GM18505 (cell line): ENCODE data around the gene SURF1.
A peak's percentile ranks its signal among the peaks of the same experiment; 100 is the strongest.

Experiments
- ATAC-seq: cut with Tn5 transposase; IDR thresholded peaks from one replicate; pipeline ENCODE4 v1.9.1; 2021; ENCODE audit not compliant: unreplicated experiment
- POLR2A ChIP-seq: IDR thresholded peaks from 4 replicates; pipeline ENCODE4 v1.6.1; 2011; ENCODE audit warnings: borderline replicate concordance; ENCODE audit not compliant: insufficient read depth, insufficient read length; ENCODE audit errors: extremely low read depth

The SURF1 gene

DNA sequence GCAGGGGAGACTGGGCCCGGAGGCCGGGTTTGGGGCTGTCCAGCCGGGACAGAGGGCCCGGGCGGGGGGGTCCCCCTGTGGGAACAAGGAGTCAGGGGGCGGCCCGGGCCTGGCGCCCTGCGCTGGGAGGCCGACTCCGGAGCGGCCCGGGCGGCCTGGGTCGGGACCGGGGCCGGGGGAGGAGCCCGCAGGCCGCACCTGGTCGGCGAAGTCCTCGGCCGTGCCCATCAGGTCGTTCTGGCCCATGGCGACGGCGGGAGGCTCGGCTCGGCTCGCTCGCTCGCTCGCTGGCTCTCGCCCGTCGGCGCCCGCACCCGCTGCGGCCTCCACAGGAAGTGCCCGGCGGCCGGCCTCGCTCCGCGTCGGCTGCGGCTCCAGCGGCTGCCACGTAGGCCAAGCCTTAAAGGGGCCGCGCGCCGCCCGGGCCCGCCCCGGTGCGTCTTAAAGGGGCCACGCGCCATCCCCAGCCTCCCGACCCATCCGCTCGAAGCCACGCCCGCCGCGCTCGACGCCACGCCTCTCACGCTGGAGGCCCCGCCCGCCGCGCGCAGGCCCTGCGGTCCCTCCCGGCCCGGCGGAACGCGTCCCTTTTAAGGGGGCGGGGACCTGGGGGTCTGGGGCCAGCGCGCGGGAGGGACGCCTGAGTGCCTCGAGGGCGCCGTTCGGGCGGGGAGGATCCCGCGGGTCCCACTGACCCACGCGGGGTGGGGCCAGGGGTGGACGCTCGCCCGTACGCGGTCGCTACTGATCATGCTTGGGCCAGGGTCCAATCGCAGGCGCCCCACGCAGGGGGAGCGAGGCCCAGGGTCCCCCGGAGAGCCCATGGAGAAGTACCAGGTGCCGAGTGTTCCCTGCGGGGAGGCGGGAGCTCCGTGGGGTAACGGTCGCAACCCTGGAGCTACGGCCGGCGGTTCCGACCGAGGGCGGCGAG, 19.7 kb upstream of the SURF1 start, which contains the start of the genes STKLD1 and SURF4:
Gene STKLD1, plus strand, starts transcription at position 643 of the 931 bp plus-strand sequence. Its CDS starts 108 bp downstream, at position 751.
Gene SURF4, minus strand, starts transcription at position 337 of the 931 bp plus-strand sequence. Its CDS starts 91 bp downstream, at position 246.
- peak; percentile 86 for TF ChIP-seq POLR2A
- peak; percentile 81 for ATAC-seq

DNA sequence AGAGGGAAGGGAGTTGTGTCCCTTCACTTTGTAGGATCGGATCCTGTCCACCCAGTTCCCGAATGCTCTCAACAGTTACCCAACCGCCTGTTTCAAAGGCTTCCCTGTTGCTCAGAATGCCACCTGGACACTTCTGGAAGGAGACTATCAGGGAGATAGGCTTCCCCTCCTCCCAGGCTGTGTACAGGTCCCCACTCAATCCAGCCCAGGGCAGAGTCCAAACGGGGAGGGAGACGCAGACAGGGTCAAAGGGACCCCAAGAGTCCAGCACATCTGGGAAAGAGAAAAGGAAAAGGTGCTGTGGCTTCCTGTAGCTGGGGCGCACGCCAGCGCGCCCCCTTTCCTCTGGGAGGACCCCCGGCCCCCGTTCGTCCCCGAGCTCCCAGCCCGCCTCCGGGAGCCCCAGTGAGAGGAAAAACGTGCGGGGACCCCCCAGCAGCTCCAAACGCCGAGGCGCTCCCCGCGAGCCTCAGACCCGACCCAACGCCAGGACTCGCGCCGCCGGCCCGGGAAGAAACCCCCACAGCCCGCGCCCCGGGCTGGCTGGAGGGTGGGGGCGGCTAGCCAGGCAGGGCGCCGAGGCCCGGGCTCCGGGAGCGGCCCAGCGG, 18.9 kb upstream of the SURF1 start:
- peak; percentile 6 for ATAC-seq

DNA sequence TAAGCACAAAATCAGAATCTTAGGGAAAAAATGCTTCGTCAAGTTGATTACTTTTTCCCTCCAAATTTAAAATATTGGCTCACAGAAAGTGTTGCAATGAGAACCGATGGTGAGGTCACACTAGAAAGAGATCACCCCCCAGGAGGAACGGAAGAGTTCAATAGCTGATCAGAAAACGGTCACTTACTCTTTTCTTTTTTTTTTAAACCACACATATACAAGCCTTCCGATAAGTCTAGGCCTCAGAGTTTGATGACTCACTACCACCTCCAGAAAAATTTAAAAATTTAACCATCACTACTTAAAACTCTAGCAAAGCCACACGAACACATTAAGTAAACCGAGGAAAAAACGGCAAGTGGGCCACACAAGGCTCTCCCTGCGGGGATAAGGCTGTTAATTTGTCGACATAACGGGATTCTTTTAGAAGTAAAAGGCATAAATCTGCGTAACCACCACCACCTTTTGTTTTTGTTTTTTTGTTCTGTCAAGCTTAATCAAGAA, 18.4 kb upstream of the SURF1 start:
- ATAC-seq, result no peak
- TF ChIP-seq POLR2A, result no peak

More for the DNA sequence above, 18.9 kb upstream of the SURF1 start:
- TF ChIP-seq POLR2A, result no peak

DNA sequence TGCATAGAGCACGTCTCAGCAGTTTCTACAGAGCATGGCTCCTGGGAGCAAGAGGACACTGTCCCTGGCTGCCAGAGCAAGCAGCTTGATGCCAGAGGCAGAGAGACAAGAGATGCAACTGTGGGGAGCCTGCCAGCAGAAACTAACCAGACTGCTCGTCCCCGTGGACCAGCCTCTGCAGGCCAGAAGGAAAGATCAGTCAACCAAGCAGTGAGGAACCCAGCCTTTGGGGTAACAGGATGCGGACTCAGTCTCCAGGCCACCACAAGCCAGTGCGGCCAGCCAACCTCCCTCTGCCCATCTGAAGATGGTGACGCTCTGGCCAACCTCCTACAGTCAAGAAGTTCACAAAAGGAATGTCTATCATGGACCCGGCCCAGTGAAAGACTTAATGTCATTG, 15.9 kb upstream of the SURF1 start:
- no peak for ATAC-seq
- no peak for TF ChIP-seq POLR2A

DNA sequence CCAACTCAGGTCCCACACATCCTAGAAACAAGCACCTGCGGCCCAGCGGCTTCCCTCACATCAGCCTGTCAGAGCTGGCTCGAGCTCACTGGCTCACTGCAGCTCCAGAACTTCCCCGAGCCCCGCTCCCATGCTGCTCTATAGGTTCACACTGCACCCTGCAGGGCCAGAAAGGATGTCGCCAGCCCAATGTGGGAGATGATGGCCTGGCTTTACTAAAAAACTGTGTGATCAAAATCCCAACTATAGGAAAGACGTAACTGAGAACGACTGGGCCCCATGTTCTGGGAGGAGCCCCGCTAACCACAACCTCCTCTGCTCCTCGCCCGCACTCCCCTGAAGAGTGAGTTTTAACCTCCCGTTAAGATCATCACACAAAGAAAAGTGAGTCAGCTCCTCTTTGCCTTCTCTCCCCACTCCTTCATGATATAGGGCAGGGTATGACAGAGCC, 15.0 kb upstream of the SURF1 start:
- no peak for ATAC-seq
- TF ChIP-seq POLR2A, result no peak

DNA sequence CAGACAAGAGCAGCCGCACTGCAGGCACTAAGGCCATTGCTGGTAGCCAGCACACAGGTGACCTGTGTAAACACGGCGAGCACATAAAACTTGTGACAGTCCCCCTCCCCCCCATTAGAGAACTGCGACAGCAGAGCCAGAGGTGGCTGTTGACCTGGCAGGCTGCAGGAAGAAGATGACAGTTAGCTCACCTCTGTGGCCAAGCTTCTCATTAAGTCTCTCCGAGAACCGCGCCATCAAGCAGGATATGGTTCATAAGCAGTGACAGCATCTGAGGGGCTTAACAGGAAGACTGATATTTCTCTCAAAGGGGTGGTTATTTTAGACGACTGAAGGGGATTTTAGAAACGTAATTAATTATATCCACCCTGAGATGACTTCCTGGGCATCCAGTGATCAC, 14.4 kb upstream of the SURF1 start:
- TF ChIP-seq POLR2A, result no peak
- no peak for ATAC-seq

DNA sequence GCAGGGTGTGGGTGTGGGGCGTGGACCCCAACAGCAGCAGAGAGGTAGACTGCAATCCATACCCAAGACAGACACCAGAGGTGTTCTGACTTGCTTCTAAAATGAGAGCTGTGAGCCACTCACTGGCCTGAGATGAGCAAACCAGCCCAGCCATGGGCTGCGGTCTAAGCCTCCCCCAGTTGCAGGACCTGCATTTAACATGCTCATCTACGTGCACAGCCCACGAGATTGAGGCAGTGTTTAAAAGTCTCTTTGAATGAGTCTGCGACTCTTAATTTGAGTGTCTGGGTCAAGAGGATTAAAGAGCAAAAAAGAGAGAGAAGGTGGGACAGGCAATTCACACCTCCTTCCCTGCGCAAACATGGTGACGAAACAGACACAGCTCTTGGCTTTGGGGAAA, 13.6 kb upstream of the SURF1 start:
- no peak for ATAC-seq
- TF ChIP-seq POLR2A, result no peak

DNA sequence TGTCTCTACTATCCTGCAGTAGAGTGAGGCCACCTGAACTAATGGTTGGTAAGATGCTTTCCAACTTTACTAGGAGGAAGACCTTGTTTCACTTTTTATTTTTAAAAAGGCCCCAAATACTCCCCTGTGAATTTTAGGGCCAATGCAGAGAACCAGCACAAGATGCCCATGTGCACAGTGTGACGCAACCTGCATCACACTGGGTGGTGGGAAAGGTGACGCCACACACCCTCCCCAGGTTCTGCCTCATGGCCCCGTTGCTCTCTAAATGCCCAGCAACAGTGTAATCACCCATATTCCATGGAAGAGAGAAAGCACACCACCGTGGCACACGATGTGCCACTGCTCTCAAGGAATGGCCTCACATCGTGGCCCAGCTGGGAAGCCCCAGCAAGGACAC, 13.1 kb upstream of the SURF1 start:
- no peak for TF ChIP-seq POLR2A
- no peak for ATAC-seq

DNA sequence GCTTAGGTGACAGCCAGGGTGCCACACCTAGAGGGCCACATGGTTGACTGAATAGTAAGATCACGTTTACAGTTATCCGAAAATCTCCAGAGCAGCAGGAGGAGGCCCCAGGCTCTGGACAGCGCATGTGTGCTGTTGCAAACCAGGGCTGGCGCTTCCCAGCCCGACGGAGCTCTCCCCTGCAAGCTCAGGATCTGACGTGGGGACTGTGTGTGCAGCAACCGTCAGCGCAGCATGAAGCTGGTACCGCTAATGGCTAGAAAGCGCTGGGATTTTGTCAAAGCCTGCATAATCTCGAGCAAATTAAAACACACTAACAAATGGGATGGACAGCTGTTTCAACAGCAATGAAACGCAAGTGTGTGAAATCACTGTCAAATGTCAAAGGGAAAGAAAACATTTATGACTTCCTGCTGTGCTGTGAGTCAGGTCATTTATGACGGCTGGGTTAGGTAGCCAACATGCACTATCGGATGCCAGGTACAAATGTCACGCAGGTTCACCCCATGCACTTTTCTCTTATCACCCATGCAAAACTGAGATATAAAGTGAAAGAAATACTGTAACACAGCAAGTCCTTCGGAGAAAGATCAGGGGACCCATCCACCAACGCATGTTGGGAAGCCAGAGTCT, 12.1 kb upstream of the SURF1 start:
- ATAC-seq, result no peak
- no peak for TF ChIP-seq POLR2A

DNA sequence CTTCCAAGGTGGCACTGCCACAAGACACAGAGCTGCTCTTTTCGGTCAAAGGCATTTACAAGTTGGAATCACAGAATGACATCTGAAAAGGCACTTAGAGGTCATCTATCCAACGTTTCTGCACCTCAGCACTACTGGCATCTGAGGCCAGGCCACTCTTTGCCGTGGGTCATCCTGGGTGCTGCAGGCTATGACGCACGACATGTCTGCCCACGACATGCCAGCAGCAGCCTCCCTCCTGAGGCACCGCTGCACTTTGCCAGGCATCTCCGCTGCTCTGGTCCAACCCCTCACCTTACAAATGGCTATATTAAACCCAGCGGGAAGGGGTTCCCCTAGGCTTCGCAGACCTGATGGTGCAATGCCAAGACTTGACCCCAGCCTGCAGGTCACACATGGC, 11.5 kb upstream of the SURF1 start:
- ATAC-seq, result no peak
- TF ChIP-seq POLR2A, result no peak

DNA sequence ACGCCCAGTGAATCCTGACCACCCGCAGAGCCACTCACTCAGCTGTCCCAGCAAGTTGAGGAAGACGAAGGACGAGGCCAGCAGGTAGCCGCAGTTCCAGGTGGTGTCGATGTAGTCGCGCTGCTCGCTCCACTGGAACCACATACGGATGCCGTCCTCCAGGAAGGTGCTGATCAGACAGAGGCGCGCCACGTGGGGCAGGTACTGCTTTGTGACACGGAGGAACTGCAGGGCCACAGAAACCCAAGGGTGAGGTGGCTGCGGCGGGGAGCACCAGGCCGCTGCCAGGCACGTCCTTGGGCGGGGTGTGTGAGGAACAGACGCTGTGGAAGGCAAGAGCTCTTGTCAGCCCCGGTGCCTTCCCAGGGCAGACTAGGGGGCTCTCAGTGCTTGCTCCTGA, 10.9 kb upstream of the SURF1 start:
- TF ChIP-seq POLR2A, result no peak
- no peak for ATAC-seq

DNA sequence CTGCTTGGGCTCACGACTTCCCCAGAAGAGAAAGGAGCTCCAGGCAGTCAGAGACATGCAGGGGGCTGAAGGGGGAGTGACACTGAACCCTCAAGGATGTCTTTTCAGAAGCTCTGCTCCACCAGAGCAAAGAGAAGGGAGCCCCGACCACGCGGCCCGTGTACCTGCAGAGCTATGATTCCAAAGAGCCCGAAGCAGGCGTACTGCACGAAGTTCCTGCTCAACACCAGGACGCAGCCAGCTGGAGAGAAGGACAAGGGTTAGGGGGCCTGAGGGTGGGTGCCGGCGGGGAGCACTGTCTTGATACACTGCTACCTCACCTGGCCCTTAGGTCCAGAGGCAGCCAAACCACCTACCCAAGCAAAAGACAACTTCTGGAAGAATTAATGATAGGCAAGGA, 10.1 kb upstream of the SURF1 start:
- no peak for ATAC-seq
- no peak for TF ChIP-seq POLR2A

DNA sequence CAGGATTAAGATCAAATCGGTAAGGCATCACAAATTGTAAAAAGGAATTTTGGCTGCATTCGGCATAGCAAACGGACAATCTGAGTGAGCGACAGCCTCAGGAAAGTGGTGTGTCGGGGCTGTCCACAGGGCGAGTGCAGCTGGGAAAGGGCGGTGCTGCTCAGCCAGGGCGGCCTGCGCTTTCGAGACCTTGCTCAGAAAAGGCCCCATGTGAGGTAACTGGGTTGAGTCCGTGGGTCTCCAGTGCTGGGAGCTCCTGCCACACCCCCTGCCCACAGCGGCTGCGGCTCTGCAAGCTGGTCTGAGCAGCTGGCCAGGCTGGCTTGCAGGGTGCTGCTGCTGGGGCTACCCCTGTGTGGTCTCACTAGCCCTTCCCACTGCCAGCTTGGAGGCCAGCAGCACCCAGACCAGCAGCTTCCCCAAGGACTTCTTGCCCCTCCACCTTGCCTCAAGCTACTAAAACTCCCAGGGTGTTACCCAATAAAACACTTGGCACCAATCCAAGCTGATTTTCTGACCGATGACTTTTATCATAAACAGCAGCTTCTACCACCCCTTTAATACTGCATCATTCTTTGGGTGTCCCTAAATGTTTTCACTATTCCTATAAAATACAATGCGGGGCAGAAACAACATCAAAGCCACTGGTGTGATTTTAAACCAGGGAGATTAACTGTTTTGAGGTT, 6.2 kb upstream of the SURF1 start:
- ATAC-seq, result no peak
- TF ChIP-seq POLR2A, result no peak

DNA sequence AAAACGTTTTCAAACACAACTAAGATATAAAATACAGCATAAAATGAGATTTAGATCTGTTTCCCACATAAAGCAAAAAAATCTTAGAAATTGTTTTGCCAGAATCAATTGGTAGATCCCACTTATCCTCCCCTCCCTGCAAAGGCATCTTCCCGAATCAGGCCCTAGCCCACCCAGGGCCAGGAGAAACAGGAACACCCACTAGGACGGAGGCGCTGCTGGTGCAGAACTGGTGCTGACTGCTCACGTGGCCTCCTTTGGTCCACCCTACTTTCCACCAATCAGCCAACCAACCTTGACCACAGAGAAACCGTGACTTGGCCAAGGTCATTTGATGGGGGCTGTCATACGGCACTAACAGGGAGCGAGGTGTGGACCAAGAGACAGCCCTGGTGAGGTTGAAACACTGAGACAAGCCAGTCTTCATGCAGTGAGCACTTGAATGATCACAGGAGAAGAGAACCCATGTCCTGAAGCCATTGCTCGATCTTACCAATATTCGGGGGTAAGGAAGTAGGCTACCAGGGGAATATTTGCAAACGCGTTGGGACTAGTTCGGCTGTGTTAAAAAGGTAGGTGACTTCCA, 5.3 kb upstream of the SURF1 start:
- ATAC-seq, result no peak
- TF ChIP-seq POLR2A, result no peak
